HG03025 (cell line): ENCODE results near the gene LSM14A.
"Not testable (repeated sequence)": the region's sequence is repeated elsewhere in the genome, so short reads cannot be mapped to it uniquely, and the experiment has no call there.

Experiments
- ATAC-seq: cut with Tn5 transposase; IDR thresholded peaks from one replicate; pipeline ENCODE4 v1.9.1; 2021; ENCODE audit warnings: mild to moderate bottlenecking, moderate library complexity; ENCODE audit not compliant: unreplicated experiment, low FRiP score

Gene LSM14A

DNA sequence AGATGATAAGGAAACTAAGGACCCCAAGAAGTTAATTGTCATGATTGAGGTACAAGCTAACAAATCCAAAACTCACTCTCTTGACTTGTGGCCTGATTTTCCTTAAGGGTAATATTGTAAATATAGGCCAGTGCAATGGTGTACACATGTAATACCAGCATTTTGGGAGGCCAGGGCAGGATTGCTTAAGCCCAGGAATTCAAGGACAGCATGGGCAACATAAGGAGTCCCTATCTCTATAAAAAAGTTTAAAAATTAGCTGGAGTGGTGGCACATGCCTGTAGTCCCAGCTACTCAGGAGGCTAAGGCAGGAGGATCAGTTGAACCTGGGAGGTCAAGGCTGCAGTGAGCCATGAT lies 53.3 kb downstream of the LSM14A start:
- ATAC-seq: no peak

DNA sequence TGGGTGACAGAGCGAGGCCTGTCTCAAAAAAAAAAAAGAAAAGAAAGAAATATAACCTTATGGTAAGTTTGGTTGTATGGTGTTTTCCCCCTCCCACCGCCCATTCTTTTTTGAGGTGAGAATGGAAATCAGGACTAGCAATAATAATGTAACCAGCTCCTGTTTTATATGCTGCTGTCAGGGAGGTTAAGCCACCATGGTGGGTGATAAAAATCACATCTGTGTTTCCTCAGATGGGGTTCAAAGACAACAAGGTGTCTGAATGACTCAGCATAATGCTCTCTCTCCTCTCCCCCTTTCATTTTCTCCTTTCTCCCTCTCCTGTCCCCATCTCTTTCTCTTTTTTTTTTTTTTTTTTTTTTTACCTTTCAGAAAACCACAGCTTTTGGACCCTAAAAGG lies 53.7 kb downstream of the LSM14A start:
- no peak for ATAC-seq

DNA sequence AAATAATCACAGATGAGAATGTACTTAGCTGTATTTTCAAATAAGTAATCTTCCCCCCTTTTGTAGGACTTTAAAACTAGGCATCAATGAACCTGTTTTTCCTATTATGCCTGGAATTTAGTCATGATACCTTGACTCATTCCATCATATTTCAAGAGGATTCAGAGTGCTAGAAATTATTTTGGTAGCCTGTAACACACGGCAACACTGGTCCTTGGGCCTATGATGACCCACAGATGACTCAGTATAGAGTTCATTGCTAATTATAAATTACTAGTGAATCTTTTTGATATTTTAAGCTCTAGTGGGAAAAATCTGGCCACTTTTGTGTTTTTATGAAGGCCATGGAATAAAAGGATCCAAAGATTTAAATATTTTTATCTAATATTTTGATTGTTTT lies 56.0 kb downstream of the LSM14A start:
- ATAC-seq: no peak

DNA sequence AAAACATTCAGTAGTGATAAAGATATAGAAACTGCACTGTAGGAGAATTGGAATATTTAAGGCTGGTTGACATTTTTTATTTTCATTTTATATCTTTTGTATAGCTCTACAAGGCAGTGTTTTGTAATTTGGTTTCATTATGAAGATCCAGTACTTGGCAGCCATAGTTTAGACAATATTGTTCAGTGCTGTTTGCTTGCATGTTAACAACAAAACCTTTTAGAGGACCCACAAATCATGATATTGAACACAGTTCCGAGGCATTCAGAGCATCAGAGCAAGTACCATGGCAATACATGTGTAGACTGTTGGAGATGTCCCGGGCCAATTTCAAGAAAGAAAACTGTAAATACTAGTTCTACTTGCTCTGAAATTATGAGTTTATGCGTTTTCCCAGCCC lies 56.5 kb downstream of the LSM14A start:
- ATAC-seq: no peak

DNA sequence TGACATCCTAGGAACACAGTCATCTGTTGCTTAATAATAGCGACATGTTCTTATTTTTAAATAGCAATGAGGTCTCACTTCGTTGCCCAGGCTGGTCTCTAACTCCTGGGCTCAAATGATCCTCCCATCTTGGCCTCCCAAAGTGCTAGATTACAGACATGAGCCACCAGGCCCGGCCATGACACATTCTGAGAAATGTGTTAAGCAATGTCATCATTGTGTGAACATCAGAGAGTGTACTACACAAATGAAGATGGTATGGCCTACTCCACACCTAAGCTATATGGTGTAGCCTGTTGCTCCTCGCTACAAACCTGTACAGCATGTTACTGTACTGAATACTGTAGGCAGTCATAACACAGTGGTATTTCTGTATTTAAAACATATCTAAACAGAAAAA lies 57.4 kb downstream of the LSM14A start:
- no peak for ATAC-seq

DNA sequence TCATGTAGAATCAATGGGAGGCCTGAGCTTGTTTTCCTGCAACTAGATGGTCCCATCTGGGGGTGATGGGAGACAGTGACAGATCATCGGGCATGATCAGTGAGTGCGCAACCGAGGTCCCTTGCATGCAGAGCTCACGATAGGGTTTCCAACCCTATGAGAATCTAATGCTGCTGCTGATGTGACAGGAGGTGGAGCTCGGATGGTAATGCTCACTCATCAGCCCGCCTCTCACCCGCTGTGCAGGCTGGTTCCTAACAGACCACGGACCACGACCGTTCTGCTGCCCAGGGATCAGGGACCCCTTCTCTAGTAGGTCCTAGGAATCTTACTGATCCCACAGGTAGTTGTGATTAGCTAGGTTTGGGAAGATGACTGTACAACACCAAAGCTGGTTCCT lies 58.5 kb downstream of the LSM14A start:
- ATAC-seq: no peak

DNA sequence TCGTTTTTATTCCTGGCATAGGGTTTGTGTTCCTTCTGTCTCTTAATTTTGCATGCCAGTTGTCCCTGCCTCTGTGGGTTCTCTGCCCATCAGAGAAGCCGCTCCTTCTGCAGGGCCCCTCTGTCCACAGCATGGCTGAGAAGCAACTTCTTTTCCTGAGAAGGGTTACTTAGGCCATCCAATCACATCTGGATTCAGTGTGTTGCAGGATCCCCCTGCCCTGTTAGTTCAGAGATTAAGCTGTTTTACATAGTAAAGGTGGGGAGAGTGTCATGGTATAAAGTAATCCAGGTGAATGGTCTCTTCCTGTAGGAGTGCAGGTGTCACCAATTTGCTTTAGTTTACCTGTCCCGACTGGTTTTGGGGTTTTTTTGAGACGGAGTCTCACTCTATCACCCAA lies 59.1 kb downstream of the LSM14A start:
- ATAC-seq: no peak

DNA sequence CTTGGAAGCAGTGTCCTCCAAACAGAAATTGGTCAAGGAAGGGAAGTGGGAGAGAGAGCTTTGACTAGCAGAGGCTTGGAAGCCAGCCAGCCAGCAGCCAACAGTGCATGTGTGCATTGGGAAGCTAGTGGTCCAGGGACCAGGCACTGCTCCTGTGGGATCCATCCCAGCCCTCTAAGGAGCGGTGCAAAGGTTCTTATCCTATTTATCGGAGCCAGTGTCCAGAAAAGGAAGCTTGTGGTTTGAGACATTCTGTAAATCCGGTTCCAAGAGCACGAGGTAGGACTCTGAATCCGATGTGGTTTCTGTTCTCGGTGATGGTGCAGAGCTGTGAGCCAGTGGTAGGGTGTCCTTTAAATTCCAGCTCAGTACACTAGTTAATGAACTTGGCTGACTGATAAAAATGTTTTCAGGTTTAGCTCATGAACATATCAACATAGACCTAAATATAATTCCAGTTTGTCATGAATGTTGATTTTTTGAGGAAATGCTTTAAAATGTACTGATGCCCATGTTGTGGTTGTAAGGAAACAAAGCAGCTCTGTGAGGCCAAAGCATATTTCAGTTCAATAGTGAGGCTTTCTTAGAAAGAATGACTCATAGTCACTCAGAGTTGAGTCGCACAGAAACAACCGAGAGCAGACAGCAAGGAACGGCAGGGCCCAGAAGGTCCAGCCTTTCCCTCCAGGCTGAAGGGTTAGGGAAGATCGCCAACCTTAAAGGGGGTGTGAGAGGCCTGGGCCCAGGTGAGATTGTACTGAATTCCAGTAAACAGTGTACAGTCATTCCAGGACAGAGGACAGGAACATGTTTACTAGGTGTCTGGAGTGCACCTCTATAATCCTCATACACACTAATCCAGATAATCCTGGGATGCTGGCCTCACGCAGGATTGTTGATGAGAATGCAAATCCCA lies 60.5 kb downstream of the LSM14A start:
- no peak for ATAC-seq

DNA sequence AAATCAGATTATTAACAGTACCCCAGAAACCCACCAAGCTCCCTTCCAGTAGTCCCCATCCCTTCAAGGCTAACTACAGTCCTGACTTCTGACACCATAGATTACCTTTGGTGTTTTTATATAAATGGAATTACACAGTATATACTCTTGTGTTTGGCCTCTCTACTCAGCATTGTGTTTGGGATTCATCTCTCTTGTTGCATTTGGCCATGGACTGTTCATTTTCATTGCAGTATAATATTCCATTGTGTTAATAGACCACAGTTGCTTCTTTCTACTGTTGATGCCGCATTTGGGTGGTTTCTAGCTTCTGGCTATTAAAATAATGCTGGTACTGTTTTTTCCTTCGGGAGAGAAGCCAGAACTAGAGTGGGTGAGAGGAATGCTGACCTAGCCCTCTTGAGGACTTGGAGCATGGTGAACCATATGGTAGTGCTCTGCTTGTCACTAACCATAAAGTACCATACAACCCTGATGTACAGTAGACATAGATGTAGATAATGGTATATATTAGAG lies 63.2 kb downstream of the LSM14A start:
- ATAC-seq: no peak

DNA sequence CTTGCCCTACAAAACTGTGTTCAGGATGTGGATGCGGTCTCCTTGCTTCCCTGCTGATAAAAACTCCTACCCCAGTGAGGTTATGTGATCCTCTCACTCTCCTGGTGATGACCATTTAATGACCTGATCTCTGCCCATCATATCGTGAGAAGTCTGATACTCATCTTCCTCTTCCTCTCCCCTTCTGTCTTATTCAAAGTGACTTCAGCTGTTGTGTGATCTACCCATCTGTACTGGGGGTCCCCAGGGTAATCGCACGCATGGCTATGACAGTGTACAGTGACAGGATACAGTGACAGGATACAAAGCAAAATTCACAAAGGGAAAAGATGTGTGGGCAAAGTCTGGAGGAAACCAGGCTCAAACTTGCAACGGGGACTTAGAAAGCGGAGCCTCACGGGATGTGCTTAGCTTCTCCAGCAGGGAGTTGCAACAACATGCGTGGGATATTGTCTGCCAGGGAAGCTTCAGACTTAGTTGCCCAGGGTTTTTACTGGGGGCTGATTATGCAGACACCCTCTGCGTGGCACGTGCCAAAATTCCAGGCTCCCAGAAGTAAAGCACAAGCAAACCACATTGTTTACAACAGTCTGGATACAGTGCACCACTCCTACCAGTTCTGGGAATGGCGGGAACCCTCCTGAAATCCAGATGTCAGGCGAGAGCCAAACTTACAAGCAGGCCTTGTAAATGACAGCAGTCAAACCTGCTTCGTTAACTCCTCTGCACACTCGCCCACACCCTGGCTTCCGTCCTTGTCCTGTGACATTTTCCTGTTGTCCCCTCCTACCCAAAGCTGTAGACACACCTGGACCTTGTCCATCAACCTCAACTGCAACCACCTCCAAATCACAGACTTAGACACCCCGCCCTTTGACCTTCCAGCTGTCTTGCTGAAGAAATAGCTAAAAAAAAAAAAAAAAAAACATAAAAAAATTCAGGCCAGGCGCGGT lies 64.0 kb downstream of the LSM14A start:
- no peak for ATAC-seq

DNA sequence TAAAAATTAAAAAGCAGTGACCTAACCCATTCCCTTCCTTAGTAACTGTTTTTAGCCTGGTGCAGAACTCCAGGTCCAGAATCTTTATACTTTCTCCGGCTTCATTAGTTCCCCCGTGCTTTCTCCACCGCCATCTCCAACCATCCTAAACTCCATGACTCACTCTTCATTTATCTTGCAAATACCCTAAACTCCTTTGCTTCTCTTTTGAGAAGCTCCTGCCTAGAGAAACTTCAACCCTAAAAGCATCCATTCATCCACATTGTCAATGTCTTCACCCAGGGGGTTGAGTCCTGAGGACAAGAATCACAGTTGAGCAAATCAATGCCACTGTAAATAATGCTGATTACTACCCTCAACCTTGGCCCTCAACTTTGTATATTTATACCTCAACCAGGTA lies 65.0 kb downstream of the LSM14A start:
- no peak for ATAC-seq

DNA sequence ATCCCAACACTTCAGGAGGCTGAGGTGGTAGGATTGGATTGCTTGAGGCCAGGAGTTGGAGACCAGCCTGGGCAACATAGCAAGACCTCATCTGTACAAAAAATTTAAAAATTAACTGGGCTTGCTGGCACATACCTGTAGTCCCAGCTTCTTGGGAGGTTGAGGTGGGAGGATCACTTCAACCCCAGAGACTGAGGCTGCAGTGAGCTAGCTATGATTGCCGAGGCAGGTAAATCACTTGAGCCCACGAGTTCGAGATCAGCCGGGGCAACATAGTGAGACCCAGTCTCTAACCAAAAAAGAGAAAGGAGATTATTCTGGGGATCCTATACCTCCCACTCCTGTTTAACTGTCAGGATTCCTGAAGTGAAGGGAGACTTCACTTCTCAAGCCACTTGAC lies 65.6 kb downstream of the LSM14A start:
- no peak for ATAC-seq

DNA sequence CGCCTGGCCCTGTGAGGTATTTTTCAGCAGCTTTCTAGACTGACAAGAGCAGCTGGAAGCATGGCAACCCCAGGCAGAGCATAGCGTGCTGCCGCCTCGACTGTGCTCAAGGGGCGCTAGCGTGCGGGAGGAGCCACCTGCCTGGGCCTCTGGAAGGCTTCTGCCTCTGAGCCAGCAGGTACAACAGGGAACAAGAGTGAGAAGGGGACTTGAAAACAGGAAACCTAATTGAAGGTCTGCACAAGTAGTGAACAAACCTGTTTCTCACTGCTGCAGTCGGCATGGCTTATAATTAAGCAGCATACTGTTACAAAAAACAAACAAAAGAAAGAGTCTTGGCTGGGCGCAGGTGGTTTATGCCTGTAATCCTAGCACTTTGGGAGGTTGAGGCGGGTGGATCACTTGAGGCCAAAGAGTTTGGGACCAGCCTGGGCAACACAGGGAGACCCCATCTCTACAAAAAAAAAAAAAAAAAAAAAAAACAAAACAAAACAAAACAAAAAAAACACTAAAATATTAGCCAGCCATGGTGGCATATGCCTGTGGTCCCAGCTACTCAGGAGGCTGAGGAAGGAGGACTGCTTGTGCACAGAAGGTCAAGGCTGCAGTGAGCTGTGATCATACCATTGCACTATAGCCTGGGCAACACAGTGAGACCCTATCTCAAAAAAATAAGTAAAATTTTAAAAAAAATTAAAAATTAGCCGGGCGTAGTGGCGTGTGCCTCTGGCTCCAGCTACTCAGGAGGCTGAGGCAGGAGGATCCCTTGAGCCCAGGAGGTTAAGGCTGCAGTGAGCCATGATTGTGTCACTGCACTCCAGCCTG lies 69.4 kb downstream of the LSM14A start:
- no peak for ATAC-seq

DNA sequence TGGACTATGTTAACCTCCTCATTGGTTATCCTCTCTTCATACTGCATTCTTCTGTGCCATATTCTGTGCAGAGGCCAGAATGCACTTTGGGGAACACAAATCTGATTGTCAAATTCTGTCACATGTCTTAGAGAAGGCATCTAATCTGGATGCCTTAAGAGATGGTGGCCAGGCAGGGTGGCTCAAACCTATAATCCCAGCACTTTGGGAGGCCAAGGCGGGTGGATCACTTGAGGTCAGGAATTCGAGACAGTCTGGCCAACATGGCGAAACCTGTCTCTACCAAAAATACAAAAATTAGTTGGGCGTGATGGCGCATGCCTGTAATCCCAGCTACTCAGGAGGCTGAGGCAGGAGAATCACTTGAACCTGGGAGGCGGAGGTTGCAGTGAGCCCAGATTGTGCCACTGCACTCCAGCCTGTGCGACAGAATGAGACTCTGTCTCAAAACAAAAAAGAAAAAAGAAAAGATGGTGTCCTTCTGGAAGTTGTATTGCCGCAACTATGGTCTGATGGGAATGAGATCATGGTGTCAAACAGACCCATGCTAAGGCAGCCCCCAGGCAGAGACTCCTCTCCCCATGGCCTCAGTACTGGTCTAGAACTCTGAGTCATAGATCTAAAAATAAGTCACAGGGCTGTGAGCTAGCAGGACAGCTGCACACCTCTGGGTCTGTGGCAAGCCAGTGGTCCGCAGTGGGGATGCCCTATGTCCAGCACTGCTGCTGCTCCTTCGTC lies 71.0 kb downstream of the LSM14A start:
- not testable (repeated sequence) for ATAC-seq

DNA sequence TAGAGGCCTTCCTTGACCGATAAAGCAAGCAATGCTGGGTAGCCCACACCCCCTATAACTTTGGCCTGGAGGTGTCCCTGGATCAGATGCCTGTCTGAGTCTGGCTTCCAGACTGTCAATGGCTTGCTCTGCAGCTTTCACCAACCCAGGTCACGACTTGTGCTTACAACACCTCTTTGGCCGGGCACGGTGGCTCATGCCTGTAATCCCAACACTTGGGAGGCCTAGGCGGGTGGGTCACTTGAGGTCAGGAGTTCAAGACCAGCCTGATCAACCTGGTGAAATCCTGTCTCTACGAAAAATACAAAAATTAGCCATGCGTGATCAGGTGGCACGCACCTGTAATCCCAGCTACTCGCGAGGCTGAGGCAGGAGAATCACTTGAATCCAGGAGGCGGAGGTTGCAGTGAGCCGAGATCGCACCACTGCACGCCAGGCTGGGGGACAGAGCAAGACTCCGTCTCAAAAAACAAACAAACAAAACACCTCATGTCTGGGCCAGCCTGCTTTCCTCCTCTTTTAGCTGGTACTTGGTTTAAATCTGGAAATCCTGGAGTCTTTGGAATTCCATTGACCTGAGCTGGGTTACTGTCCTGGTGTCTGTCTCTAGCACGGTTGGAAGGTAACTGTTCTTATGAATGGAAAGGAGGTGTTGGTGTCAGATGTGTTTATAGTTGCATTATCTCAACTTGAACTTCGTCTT lies 71.7 kb downstream of the LSM14A start:
- no peak for ATAC-seq

DNA sequence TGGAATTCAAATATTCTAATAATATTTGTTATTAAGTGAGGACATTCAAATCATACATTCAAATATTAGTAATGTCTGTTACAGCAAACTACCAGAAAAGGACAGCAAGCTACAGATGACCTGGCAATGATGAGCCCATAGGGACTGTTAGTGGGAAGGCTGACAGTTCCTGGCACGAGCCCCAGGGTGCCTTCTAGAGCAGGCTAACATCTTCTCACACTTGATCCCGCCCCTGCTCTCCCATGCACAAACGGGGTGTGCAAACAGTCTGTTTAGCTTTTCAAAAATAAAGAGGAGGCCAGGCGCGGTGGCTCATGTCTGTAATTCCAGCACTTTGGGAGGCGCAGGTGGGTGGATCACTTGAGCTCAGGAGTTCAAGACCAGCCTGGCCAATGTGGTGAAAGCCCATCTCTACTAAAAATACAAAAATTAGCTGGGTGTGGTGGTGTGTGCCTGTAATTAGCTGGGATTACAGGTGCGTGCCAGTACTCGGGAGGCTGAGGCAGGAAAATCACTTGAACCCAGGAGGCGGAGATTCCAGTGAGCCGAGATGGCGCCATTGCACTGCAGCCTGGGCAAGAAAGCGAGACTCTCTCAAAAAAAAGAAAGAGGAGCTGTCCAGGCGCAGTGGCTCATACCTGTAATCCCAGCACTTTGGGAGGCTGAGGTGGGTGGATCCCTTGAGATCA lies 72.5 kb downstream of the LSM14A start:
- no peak for ATAC-seq

DNA sequence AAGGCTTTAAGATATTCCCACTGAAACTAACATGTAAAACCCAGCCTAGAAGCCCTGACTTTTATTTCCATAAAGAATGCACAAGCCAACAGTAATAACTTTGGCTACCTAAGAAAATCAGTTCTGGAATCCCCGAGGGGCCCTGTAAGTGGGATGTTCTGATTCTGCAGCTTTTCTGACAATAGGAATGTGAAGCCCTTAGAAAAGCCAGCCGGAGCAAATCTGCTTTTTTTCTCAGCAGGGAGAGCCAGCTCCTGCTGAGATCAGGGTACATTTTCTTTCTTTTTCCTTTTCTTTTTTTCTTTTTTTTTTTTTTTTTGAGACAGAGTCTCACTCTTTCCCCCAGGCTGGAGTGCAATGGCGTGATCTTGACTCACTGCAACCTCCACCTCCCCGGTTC lies 74.0 kb downstream of the LSM14A start:
- no peak for ATAC-seq

DNA sequence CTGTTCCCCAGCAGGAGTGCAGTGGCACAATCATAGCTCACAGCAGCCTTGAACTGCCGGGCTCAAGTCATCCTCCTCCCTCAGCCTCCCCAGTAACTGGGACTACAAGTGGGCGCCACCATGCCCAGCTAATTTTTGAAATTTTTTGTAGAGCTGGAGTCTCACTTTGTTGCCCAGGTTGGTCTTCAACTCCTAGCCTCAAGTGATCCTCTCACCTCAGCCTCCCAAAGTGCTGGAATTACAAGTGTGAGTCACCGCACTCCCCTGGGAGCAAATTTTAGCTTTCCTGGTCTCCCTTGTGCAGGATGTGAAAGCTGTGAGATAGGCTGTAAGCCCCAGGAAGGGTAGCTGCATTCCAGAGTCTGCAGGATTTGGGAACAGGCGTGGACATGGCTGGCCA lies 76.6 kb downstream of the LSM14A start:
- no peak for ATAC-seq

DNA sequence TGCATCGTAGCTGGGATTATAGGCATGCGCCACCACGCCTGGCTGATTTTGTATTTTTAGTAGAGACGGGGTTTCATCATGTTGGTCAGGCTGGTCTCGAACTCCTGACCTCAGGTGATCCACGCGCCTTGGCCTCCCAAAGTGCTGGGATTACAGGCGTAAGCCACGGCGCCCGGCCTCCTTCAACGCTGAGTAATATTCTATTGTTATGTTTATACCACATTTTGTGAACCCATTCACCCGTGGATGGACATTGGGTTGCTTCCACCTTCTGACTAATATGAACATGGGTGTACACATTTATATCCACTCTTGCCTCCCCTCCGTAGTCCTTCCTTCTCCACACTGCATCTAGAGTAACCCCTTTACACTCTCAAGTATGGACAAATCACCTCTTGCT lies 80.9 kb downstream of the LSM14A start:
- ATAC-seq: not testable (repeated sequence)
